ENCODE data around the gene RTL3.
"Not testable (repeated sequence)": the region's sequence is repeated elsewhere in the genome, so short reads cannot be mapped to it uniquely, and the experiment has no call there.

RTL3 gene

GRCh38 chrX:78653118-78653822 lies 5.9 kb downstream of the RTL3 start:
- H3K4me3 ChIP-seq (ENCODE audit: control insufficient read depth, low read depth, low read length), result no peak overlapping the region
- peak; percentile 31 for DNase-seq (ENCODE audit: low read depth)
- TF ChIP-seq CTCF (IDR thresholded peaks at IDR 0.05; ENCODE audit: control insufficient read depth, insufficient read depth, low read depth, low read length, missing control alignments), result no peak

GRCh38 chrX:78650906-78651437 lies 8.2 kb downstream of the RTL3 start:
- peak; percentile 44 for DNase-seq (ENCODE audit: low read depth)

GRCh38 chrX:78643874-78644273 lies 15.3 kb downstream of the RTL3 start:
- TF ChIP-seq CTCF (IDR thresholded peaks at IDR 0.05; ENCODE audit: control insufficient read depth, insufficient read depth, low read depth, low read length, missing control alignments), result no peak

More at GRCh38 chrX:78650906-78651437, 8.2 kb downstream of the RTL3 start:
- no peak for TF ChIP-seq CTCF (IDR thresholded peaks at IDR 0.05; ENCODE audit: control insufficient read depth, insufficient read depth, low read depth, low read length, missing control alignments)
- H3K4me3 ChIP-seq (ENCODE audit: control insufficient read depth, low read depth, low read length), result no peak overlapping the region

GRCh38 chrX:78643096-78643495 lies 16.0 kb downstream of the RTL3 start:
- no peak for TF ChIP-seq CTCF (IDR thresholded peaks at IDR 0.05; ENCODE audit: control insufficient read depth, insufficient read depth, low read depth, low read length, missing control alignments)
- DNase-seq (ENCODE audit: low read depth), result no peak
- H3K4me3 ChIP-seq (ENCODE audit: control insufficient read depth, low read depth, low read length), result no peak overlapping the region

More at GRCh38 chrX:78643874-78644273, 15.3 kb downstream of the RTL3 start:
- H3K4me3 ChIP-seq (ENCODE audit: control insufficient read depth, low read depth, low read length), result no peak overlapping the region
- DNase-seq (ENCODE audit: low read depth), result no peak

GRCh38 chrX:78636096-78636495 lies 23.0 kb downstream of the RTL3 start:
- DNase-seq (ENCODE audit: low read depth), result not testable (repeated sequence)

GRCh38 chrX:78624962-78625909 lies 33.9 kb downstream of the RTL3 start:
- TF ChIP-seq CTCF (IDR thresholded peaks at IDR 0.05; ENCODE audit: control insufficient read depth, insufficient read depth, low read depth, low read length, missing control alignments), result no peak
- H3K4me3 ChIP-seq (ENCODE audit: control insufficient read depth, low read depth, low read length), result no peak overlapping the region
- no peak for DNase-seq (ENCODE audit: low read depth)

More at GRCh38 chrX:78636096-78636495, 23.0 kb downstream of the RTL3 start:
- H3K4me3 ChIP-seq (ENCODE audit: control insufficient read depth, low read depth, low read length), result not testable (repeated sequence)

All from AG09309 (cell line).